ENCODE results near the gene FAM124A.

FAM124A gene

GRCh38 chr13:51221674-51222036, 543 bp upstream of the FAM124A start:
- DNase-seq = peak in 1 of 2 experiments; percentile 7

GRCh38 chr13:51222686-51223559, 725 bp downstream of the FAM124A start:
- no peak for DNase-seq

GRCh38 chr13:51223560-51224270, 1.5 kb downstream of the FAM124A start:
- DNase-seq = no peak

GRCh38 chr13:51225029-51225428, 2.8 kb downstream of the FAM124A start:
- DNase-seq = no peak

GRCh38 chr13:51227404-51227803, 5.2 kb downstream of the FAM124A start:
- DNase-seq = no peak

GRCh38 chr13:51229101-51229719, 7.0 kb downstream of the FAM124A start:
- no peak for DNase-seq

- no peak for DNase-seq
These were observed 7.5 kb downstream of the FAM124A start for GRCh38 chr13:51229731-51230130.

- DNase-seq = no peak
These were observed 8.4 kb downstream of the FAM124A start for GRCh38 chr13:51230477-51231105.

- DNase-seq = no peak
These were observed 9.3 kb downstream of the FAM124A start for GRCh38 chr13:51231456-51231855.

GRCh38 chr13:51232328-51232727, 10.1 kb downstream of the FAM124A start:
- no peak for DNase-seq

- no peak for DNase-seq
These were observed 11.1 kb downstream of the FAM124A start for GRCh38 chr13:51233117-51233826.

GRCh38 chr13:51234676-51235075, 12.5 kb downstream of the FAM124A start:
- no peak for DNase-seq

GRCh38 chr13:51235186-51235585, 13.0 kb downstream of the FAM124A start:
- DNase-seq = no peak

- no peak for DNase-seq
These were observed 13.7 kb downstream of the FAM124A start for GRCh38 chr13:51235756-51236490.

- no peak for DNase-seq
These were observed 14.2 kb downstream of the FAM124A start for GRCh38 chr13:51236491-51236792.

- DNase-seq = no peak
These were observed 15.2 kb downstream of the FAM124A start for GRCh38 chr13:51237386-51237785.

- no peak for DNase-seq
These were observed 15.7 kb downstream of the FAM124A start for GRCh38 chr13:51237887-51238286.

GRCh38 chr13:51240178-51240577, 18.0 kb downstream of the FAM124A start:
- no peak for DNase-seq

- DNase-seq = no peak
These were observed 18.8 kb downstream of the FAM124A start for GRCh38 chr13:51240958-51241357.

- DNase-seq = no peak
These were observed 19.5 kb downstream of the FAM124A start for GRCh38 chr13:51241720-51242119.

- DNase-seq = no peak
These were observed 21.0 kb downstream of the FAM124A start for GRCh38 chr13:51243227-51243626.

- no peak for DNase-seq
These were observed 21.6 kb downstream of the FAM124A start for GRCh38 chr13:51243832-51244231.
